IMR-90 (cell line): Measurements from ENCODE around the gene STAT3. TPM values are rescaled to one million over a fixed set of nuclear protein-coding genes. Genes with fewer than 3 reads are reported as not detected.

Experiments
- ATAC-seq: fragments of 200-7000 bp; cut with Tn5 transposase; 2 replicates; pipeline ENCODE4 v1.9.1; 2020; ENCODE audit warnings: low read depth, mild to moderate bottlenecking, moderate library complexity
- BruUV-seq: library from RNA; stranded (reverse); fragments of 400-500 nt; replicated peaks from 2 replicates; lab custom pipeline; 2021; lab: Mats Ljungman, UMichigan
- CTCF ChIA-PET: fragments of 300-600 bp; formaldehyde crosslinking; extraction: SDS; loops from one replicate; lab custom pipeline; 2021; ENCODE audit warnings: antibody characterized with exemption; lab: Yijun Ruan, JAX
- POLR2A ChIA-PET: fragments of 300-600 bp; sonication (Branson Sonifier 250); formaldehyde crosslinking; loops from one replicate; lab custom pipeline; 2022; ENCODE audit warnings: antibody characterized with exemption; ENCODE audit not compliant: unreplicated experiment; lab: Charles Lee
- DNase-seq: peaks from one replicate; pipeline ENCODE4 v3.0.0; 2013
- H2AFZ ChIP-seq: replicated peaks from 2 replicates; pipeline ENCODE3; 2013; ENCODE audit warnings: low read length, mild to moderate bottlenecking; ENCODE audit not compliant: poor library complexity
- H2AK5ac ChIP-seq: 2 replicates; pipeline ENCODE4 v1.6.1; 2013; ENCODE audit warnings: low read depth, low read length, inconsistent platforms
- H2AK9ac ChIP-seq: replicated peaks from 2 replicates; pipeline ENCODE3; 2013; ENCODE audit warnings: mild to moderate bottlenecking, low read depth, low read length, moderate library complexity; ENCODE audit not compliant: poor library complexity
- H2BK120ac ChIP-seq: 2 replicates; pipeline ENCODE4 v1.6.1; 2013; ENCODE audit warnings: low read depth, low read length, inconsistent platforms
- H2BK15ac ChIP-seq: 3 replicates; pipeline ENCODE4 v1.6.1; 2013; ENCODE audit warnings: low read depth, low read length, inconsistent platforms
- H2BK20ac ChIP-seq: 2 replicates; pipeline ENCODE4 v1.6.1; 2013; ENCODE audit warnings: low read depth, mild to moderate bottlenecking, inconsistent platforms, low read length, moderate library complexity
- H2BK5ac ChIP-seq: 2 replicates; pipeline ENCODE4 v1.6.1; 2013; ENCODE audit warnings: mild to moderate bottlenecking, low read depth, low read length, inconsistent platforms; ENCODE audit not compliant: poor library complexity, severe bottlenecking
- H3K14ac ChIP-seq: replicated peaks from 2 replicates; pipeline ENCODE4 v1.6.1; 2013; ENCODE audit warnings: low read depth, low read length, inconsistent platforms
- H3K18ac ChIP-seq: 2 replicates; pipeline ENCODE4 v1.6.1; 2013; ENCODE audit warnings: low read depth, low read length, control low read depth
- H3K23ac ChIP-seq: 2 replicates; pipeline ENCODE4 v1.6.1; 2013; ENCODE audit warnings: low read depth, low read length, inconsistent platforms
- H3K27ac ChIP-seq: 2 replicates; pipeline ENCODE4 v1.5.1; 2013; ENCODE audit warnings: mild to moderate bottlenecking, control low read depth, low read length; ENCODE audit not compliant: insufficient read depth
- H3K27me3 ChIP-seq: 2 replicates; pipeline ENCODE4 v1.6.1; 2013; ENCODE audit warnings: low read length; ENCODE audit not compliant: control insufficient read depth, insufficient read depth
- H3K36me3 ChIP-seq: 2 replicates; pipeline ENCODE4 v1.6.1; 2013; ENCODE audit warnings: low read length, mixed read lengths; ENCODE audit not compliant: control insufficient read depth, insufficient read depth
- H3K4ac ChIP-seq: 2 replicates; pipeline ENCODE4 v1.6.1; 2013; ENCODE audit warnings: low read depth, low read length, inconsistent platforms
- H3K4me1 ChIP-seq: 2 replicates; pipeline ENCODE4 v1.6.1; 2013; ENCODE audit warnings: low read length, mixed read lengths; ENCODE audit not compliant: control insufficient read depth, insufficient read depth
- H3K4me2 ChIP-seq: 2 replicates; pipeline ENCODE4 v1.6.1; 2013; ENCODE audit warnings: low read depth, mild to moderate bottlenecking, control low read depth, low read length, moderate library complexity
- H3K4me3 ChIP-seq: 2 replicates; pipeline ENCODE4 v1.5.1; 2013; ENCODE audit warnings: low read depth, mild to moderate bottlenecking, control low read depth, low read length, moderate library complexity; ENCODE audit not compliant: insufficient read depth
- H3K56ac ChIP-seq: 2 replicates; pipeline ENCODE4 v1.6.1; 2013; ENCODE audit warnings: low read length, inconsistent platforms; ENCODE audit not compliant: insufficient read depth; ENCODE audit errors: extremely low read depth
- H3K79me1 ChIP-seq, 2 experiments: 2 replicates each; pipeline ENCODE4 v1.6.1; 2013; ENCODE audit warnings: low read length in 2 of 2, inconsistent platforms in 1 of 2, low read depth in 1 of 2
- H3K9ac ChIP-seq: 2 replicates; pipeline ENCODE4 v1.6.1; 2013; ENCODE audit warnings: low read depth, low read length, control low read depth
- H3K9me1 ChIP-seq: 2 replicates; pipeline ENCODE4 v1.6.1; 2013; ENCODE audit warnings: low read length, inconsistent platforms; ENCODE audit not compliant: insufficient read depth
- H3K9me3 ChIP-seq: 2 replicates; pipeline ENCODE4 v1.6.1; 2013; ENCODE audit warnings: low read length; ENCODE audit not compliant: control insufficient read depth, insufficient read depth
- H4K20me1 ChIP-seq: 2 replicates; pipeline ENCODE4 v1.6.1; 2013; ENCODE audit warnings: low read length, inconsistent platforms; ENCODE audit not compliant: insufficient read depth
- H4K5ac ChIP-seq: 2 replicates; pipeline ENCODE4 v1.6.1; 2013; ENCODE audit warnings: mild to moderate bottlenecking, low read depth, low read length, control low read depth
- H4K8ac ChIP-seq, 2 experiments: 2 replicates each; pipeline ENCODE4 v1.6.1; 2013; ENCODE audit warnings: low read depth in 2 of 2, low read length in 2 of 2, control low read depth in 1 of 2, inconsistent platforms in 1 of 2
- H4K91ac ChIP-seq: 2 replicates; pipeline ENCODE4 v1.6.1; 2013; ENCODE audit warnings: low read depth, low read length, inconsistent platforms; ENCODE audit not compliant: insufficient read depth
- BHLHE40 ChIP-seq: fragments of 150-350 bp; IDR thresholded peaks from 2 replicates; pipeline ENCODE4 v1.6.1; 2016; ENCODE audit warnings: mild to moderate bottlenecking, low read depth, low read length
- CEBPB ChIP-seq: IDR thresholded peaks from 2 replicates; pipeline ENCODE4 v1.6.1; 2012; ENCODE audit warnings: low read depth, low read length, improper control_type of control experiment
- CHD1 ChIP-seq: IDR thresholded peaks from 2 replicates; pipeline ENCODE4 v1.6.1; 2012; ENCODE audit warnings: low read depth, low read length, improper control_type of control experiment
- ELK1 ChIP-seq: fragments of 150-350 bp; IDR thresholded peaks from 2 replicates; pipeline ENCODE4 v1.6.1; 2016; ENCODE audit warnings: low read depth, mild to moderate bottlenecking, low read length, moderate library complexity, borderline replicate concordance
- FOS ChIP-seq: fragments of 150-350 bp; IDR thresholded peaks from 2 replicates; pipeline ENCODE4 v1.6.1; 2016; ENCODE audit warnings: low read depth, low read length
- MAFK ChIP-seq: IDR thresholded peaks from 2 replicates; pipeline ENCODE4 v1.6.1; 2012; ENCODE audit warnings: low read depth, low read length, improper control_type of control experiment
- NFE2L2 ChIP-seq: fragments of 150-350 bp; IDR thresholded peaks from 2 replicates; pipeline ENCODE4 v1.6.1; 2016; ENCODE audit warnings: low read depth, mild to moderate bottlenecking, low read length
- USF2 ChIP-seq: fragments of 150-350 bp; IDR thresholded peaks from 2 replicates; pipeline ENCODE4 v1.6.1; 2017; ENCODE audit warnings: mild to moderate bottlenecking, antibody characterized with exemption, low read length, low read depth
- WGBS, 2 experiments: methylation state at CpG; one replicate each; pipeline versions ENCODE4 v1.1.5 to v1.1.7; 2013; ENCODE audit warnings: missing lambda C conversion rate in 2 of 2; ENCODE audit not compliant: insufficient read length in 1 of 2; ENCODE audit errors: extremely low coverage in 2 of 2; 5-methylcytosine and 5-hydroxymethylcytosine counted together
- dilution Hi-C: fragments of 300-500 bp; cut with HindIII; formaldehyde crosslinking; loops from one replicate; pipeline ENCODE4 v1.14.3; 2018; ENCODE audit warnings: low sequenced_read_pairs; ENCODE audit not compliant: unreplicated experiment
- in situ Hi-C: fragments of 300-500 bp; cut with MboI; formaldehyde crosslinking; loops from 3 replicates; pipeline ENCODE4 v1.14.3; 2019; ENCODE audit warnings: low sequenced_read_pairs, inconsistent platforms, mixed read lengths
- intact Hi-C: fragments of 100-400 bp; cut with micrococcal nuclease; formaldehyde crosslinking; loops from 2 replicates; pipeline ENCODE4 v1.10.0; 2022
- polyA plus RNA-seq, 3 experiments: library from polyadenylated mRNA; depleted of rRNA; stranded (reverse); fragments of >200 nt; gene quantifications; 2 replicates each; pipeline ENCODE4 v1.2.3, GENCODE V29; 2012; ENCODE audit warnings: low replicate concordance in 1 of 3
- total RNA-seq: library from RNA; depleted of rRNA; stranded (reverse); fragments of >200 nt; gene quantifications from 2 replicates; pipeline ENCODE4 v1.2.3, GENCODE V29; 2012

STAT3 gene
- total and polyA plus RNA-seq, 2 of the 4 experiments (the other 2 are of a cell fraction): 47.2 to 66.3 TPM

GRCh38 chr17:42266918-42267766, 121.1 kb downstream of the STAT3 start:
- 0% methylated on average over 3 of the region's 9 CpGs; no CpG with 5 or more reads in 1 of the 2 experiments for WGBS, 2 experiments
- peak; percentile 81 for ATAC-seq

More at GRCh38 chr17:42266918-42267766, 121.1 kb downstream of the STAT3 start:
- no TSS peak for BruUV-seq
- no peaks in the 10 kb centered on the region for H3K27me3 ChIP-seq
- peaks cover 18% of the 10 kb centered on the region for H3K9me1 ChIP-seq
- no peaks in the 10 kb centered on the region for H3K9me3 ChIP-seq
- ChIA-PET CTCF (no interaction called here), POLR2A (no interaction called here)
- H3K4me3 ChIP-seq: no peak overlapping the region
- peaks cover 38% of the 10 kb centered on the region for H4K20me1 ChIP-seq
- peak overlapping the region; percentile 74; the same call in 1 of the 2 replicates for H3K18ac ChIP-seq
- dilution Hi-C loops (no loop called here), in situ Hi-C loops (no loop called here), intact Hi-C loops (no loop called here)
- H3K23ac ChIP-seq: no peak overlapping the region
- H3K36me3 ChIP-seq: no peaks in the 10 kb centered on the region
- peaks cover 13 to 61% of the 10 kb centered on the region in 2 experiments for H3K79me1 ChIP-seq
- peak; percentile 99 for DNase-seq
- no peak overlapping the region for H2AFZ ChIP-seq
- no peak overlapping the region for H4K91ac ChIP-seq
- H2BK15ac ChIP-seq: no peak overlapping the region; the same call in 2 of the 3 replicates
- peak overlapping the region; percentile 91 for H2BK5ac ChIP-seq
- no peak for TF ChIP-seq CHD1
- TF ChIP-seq NFE2L2: peak; percentile 33; the same call in 1 of the 2 replicates
- TF ChIP-seq USF2: no peak
- no peak for TF ChIP-seq ELK1
- 0 out of 2 replicates have a peak, but pooled peaks have one; percentile 16 for TF ChIP-seq MAFK
- peak; percentile 77 for TF ChIP-seq BHLHE40
- peak; percentile 96 for TF ChIP-seq CEBPB
- peak; percentile 96 for TF ChIP-seq FOS
- H2BK120ac ChIP-seq: peak overlapping the region; percentile 45
- H3K4me2 ChIP-seq: peak overlapping the region; percentile 50; the same call in 1 of the 2 replicates
- no peak overlapping the region for H3K56ac ChIP-seq
- no peak overlapping the region; the same call in 1 of the 2 replicates for H2AK5ac ChIP-seq
- peaks cover 13% of the 10 kb centered on the region for H3K4me1 ChIP-seq
- H4K5ac ChIP-seq: no peak overlapping the region; the same call in 1 of the 2 replicates
- H4K8ac ChIP-seq: no peak overlapping the region
- H3K4ac ChIP-seq: peak overlapping the region; percentile 55
- H2BK20ac ChIP-seq: no peak overlapping the region
- no peak overlapping the region for H3K14ac ChIP-seq
- no peak overlapping the region for H2AK9ac ChIP-seq
- H3K9ac ChIP-seq: no peak overlapping the region
- H3K27ac ChIP-seq: peak overlapping the region; percentile 90; the same call in 1 of the 2 replicates
